GM12878 (cell line): ENCODE data around the gene UFM1.

Experiments
- BCL11A ChIP-seq: IDR thresholded peaks from 2 replicates; pipeline ENCODE4 v1.6.1; 2011; ENCODE audit warnings: low read depth, low read length
- CHD1 ChIP-seq: IDR thresholded peaks from 2 replicates; pipeline ENCODE4 v1.6.1; 2012; ENCODE audit warnings: low read depth, low read length, improper control_type of control experiment
- CTCF ChIP-seq, 3 experiments: IDR thresholded peaks in 2 of 3; conservative IDR thresholded peaks in 1 of 3; 2 replicates each; pipeline ENCODE4 v1.5.1; 2011; ENCODE audit warnings: low read depth in 3 of 3, low read length in 3 of 3, mild to moderate bottlenecking in 3 of 3, control low read depth in 2 of 3, moderate library complexity in 2 of 3, inconsistent platforms in 1 of 3, mixed read lengths in 1 of 3; ENCODE audit not compliant: control insufficient read depth in 2 of 3, insufficient read depth in 1 of 3; ENCODE audit errors: extremely low read depth in 1 of 3
- MAX ChIP-seq: IDR thresholded peaks from 2 replicates; pipeline ENCODE4 v1.6.1; 2012; ENCODE audit warnings: low read depth, low read length, improper control_type of control experiment
- MTA2 ChIP-seq: fragments of 450-650 bp; IDR thresholded peaks from 2 replicates; pipeline ENCODE4 v1.6.1; 2016; ENCODE audit warnings: low read depth, mild to moderate bottlenecking, moderate library complexity
- MTA3 ChIP-seq: IDR thresholded peaks from 2 replicates; pipeline ENCODE4 v1.6.1; 2012; ENCODE audit warnings: low read length, inconsistent platforms, borderline replicate concordance
- MXI1 ChIP-seq: fragments of 150-350 bp; IDR thresholded peaks from 2 replicates; pipeline ENCODE4 v1.6.1; 2011; ENCODE audit warnings: low read depth, mild to moderate bottlenecking, inconsistent platforms, low read length, improper control_type of control experiment
- SIN3A ChIP-seq: IDR thresholded peaks from 2 replicates; pipeline ENCODE4 v1.6.1; 2012; ENCODE audit warnings: low read depth, low read length, improper control_type of control experiment
- SUZ12 ChIP-seq: fragments of 200-600 bp; sonication (generic); IDR thresholded peaks from one replicate; pipeline ENCODE4 v1.6.1; 2018; ENCODE audit warnings: antibody characterized with exemption, mild to moderate bottlenecking; ENCODE audit not compliant: unreplicated experiment
- TAF1 ChIP-seq: IDR thresholded peaks from 2 replicates; pipeline ENCODE4 v1.6.1; 2011; ENCODE audit warnings: mild to moderate bottlenecking, low read depth, low read length, borderline replicate concordance
- TBL1XR1 ChIP-seq: IDR thresholded peaks from 2 replicates; pipeline ENCODE4 v1.6.1; 2012; ENCODE audit warnings: low read depth, low read length, improper control_type of control experiment
- TCF12 ChIP-seq: IDR thresholded peaks from 2 replicates; pipeline ENCODE4 v1.6.1; 2011; ENCODE audit warnings: low read depth, mild to moderate bottlenecking, low read length

DNA sequence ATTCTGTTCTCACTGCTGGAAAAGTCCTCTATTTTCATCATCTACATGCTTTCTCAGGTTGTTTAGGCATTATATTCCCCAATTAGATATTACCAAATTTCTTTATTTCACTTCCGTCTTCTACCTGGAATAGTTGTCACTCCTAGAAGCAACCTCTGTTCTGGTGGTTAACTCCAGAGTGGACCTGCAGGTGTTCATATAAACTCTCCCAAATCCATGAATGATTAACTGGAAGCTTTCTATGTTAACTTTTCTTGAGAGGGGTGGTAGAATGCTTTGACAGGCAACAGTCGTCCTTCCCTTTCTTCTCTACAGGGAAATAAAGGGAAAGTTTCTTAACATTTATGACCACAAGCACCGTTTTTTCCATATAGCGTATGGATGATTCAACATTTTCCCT is 48.4 kb upstream of the UFM1 start:
- TF ChIP-seq TBL1XR1 (no peak), BCL11A (no peak), MXI1 (no peak), CHD1 (no peak), SUZ12 (no peak), SIN3A (no peak), CTCF (IDR thresholded peaks at IDR 0.05 in 2 of 3, conservative IDR thresholded peaks at IDR 0.05 in 1 of 3; ENCODE audit: control insufficient read depth in 2 of 3, extremely low read depth in 1 of 3, insufficient read depth in 1 of 3, low read depth in 3 of 3, low read length in 3 of 3) (no peak), MTA3 (no peak), TAF1 (no peak), MTA2 (no peak), MAX (no peak), TCF12 (no peak)
